ENCODE data around the gene THOP1. TPM values are rescaled to one million over a fixed set of nuclear protein-coding genes. Genes with fewer than 3 reads are reported as not detected.

THOP1 gene
- total and polyA plus RNA-seq, 9 donors, result 11.3 to 54.7 (median 39.5) TPM

- TF ChIP-seq CTCF (IDR thresholded peaks at IDR 0.05) (no peak), EP300 (IDR thresholded peaks at IDR 0.05) (no peak), POLR2A (IDR thresholded peaks at IDR 0.05) (no peak)
- no peaks in the 10 kb centered on the region for H3K36me3 ChIP-seq
- no peak overlapping the region for H3K4me3 ChIP-seq
- H3K9me3 ChIP-seq, result no peaks in the 10 kb centered on the region
- peak in 1 of 5 donors; percentile 48 for DNase-seq
- peak overlapping the region in 1 of 2 donors; percentile 42 for H3K27ac ChIP-seq
- WGBS, 3 donors, result 74 to 79% (median 75%) methylated on average over 29 of the region's 29 CpGs
- no peaks in the 10 kb centered on the region for H3K27me3 ChIP-seq
- H3K4me1 ChIP-seq (ENCODE audit: insufficient read depth), result peaks cover 2% of the 10 kb centered on the region
- intact Hi-C loops (cut with DNase I), result no loop called here
These were observed 9.5 kb upstream of the THOP1 start for GRCh38 chr19:2775556-2776430.

GRCh38 chr19:2777952-2778683 is 7.2 kb upstream of the THOP1 start:
- H3K4me3 ChIP-seq, result no peak overlapping the region
- DNase-seq, result no peak
- no peaks in the 10 kb centered on the region for H3K9me3 ChIP-seq
- intact Hi-C loops (cut with DNase I), result no loop called here
- TF ChIP-seq EP300 (IDR thresholded peaks at IDR 0.05) (no peak), CTCF (IDR thresholded peaks at IDR 0.05) (no peak), POLR2A (IDR thresholded peaks at IDR 0.05) (no peak)
- WGBS, 3 donors, result 83 to 88% (median 87%) methylated on average over 19 of the region's 19 CpGs
- H3K27me3 ChIP-seq, result no peaks in the 10 kb centered on the region
- no peak overlapping the region for H3K27ac ChIP-seq
- peaks cover 2% of the 10 kb centered on the region for H3K4me1 ChIP-seq (ENCODE audit: insufficient read depth)
- no peaks in the 10 kb centered on the region for H3K36me3 ChIP-seq

GRCh38 chr19:2779121-2779740 is 6.1 kb upstream of the THOP1 start:
- Histone ChIP-seq H3K27me3 (no peaks in the 10 kb centered on the region), H3K36me3 (no peaks in the 10 kb centered on the region), H3K9me3 (no peaks in the 10 kb centered on the region), H3K4me1 (ENCODE audit: insufficient read depth) (peaks cover 2% of the 10 kb centered on the region), H3K4me3 (no peak overlapping the region), H3K27ac (no peak overlapping the region)
- WGBS, 3 donors, result 64 to 67% (median 67%) methylated on average over 14 of the region's 14 CpGs
- intact Hi-C loops (cut with DNase I), result no loop called here
- DNase-seq, result no peak
- TF ChIP-seq POLR2A (IDR thresholded peaks at IDR 0.05), result no peak
- no peak for TF ChIP-seq EP300 (IDR thresholded peaks at IDR 0.05)
- no peak for TF ChIP-seq CTCF (IDR thresholded peaks at IDR 0.05)

- WGBS, 3 donors, result 80 to 85% (median 84%) methylated on average over 7 of the region's 7 CpGs
- H3K27ac ChIP-seq, result no peak overlapping the region
- no peak for TF ChIP-seq EP300 (IDR thresholded peaks at IDR 0.05)
- no peaks in the 10 kb centered on the region for H3K9me3 ChIP-seq
- intact Hi-C loops (cut with DNase I), result no loop called here
- no peak for DNase-seq
- peaks cover 2% of the 10 kb centered on the region for H3K4me1 ChIP-seq (ENCODE audit: insufficient read depth)
- H3K36me3 ChIP-seq, result no peaks in the 10 kb centered on the region
- no peaks in the 10 kb centered on the region for H3K27me3 ChIP-seq
- no peak overlapping the region for H3K4me3 ChIP-seq
These were observed 5.0 kb upstream of the THOP1 start for GRCh38 chr19:2780284-2780683.

All from ovary (tissue), 9 donors.